Chondrocyte (in vitro differentiated cells): ENCODE results near the gene LENG8. TPM values are rescaled to one million over a fixed set of nuclear protein-coding genes. Genes with fewer than 3 reads are reported as not detected.

ENCODE experiments used
- DNase-seq: peaks from one replicate; pipeline ENCODE4 v3.0.0; 2021; ENCODE audit warnings: mixed read lengths, low spot score
- H3K27ac Mint-ChIP-seq: one replicate; pipeline ENCODE4 v1.8.0; 2021; ENCODE audit warnings: mild to moderate bottlenecking, moderate library complexity, mixed read lengths; ENCODE audit not compliant: unreplicated experiment
- H3K27me3 Mint-ChIP-seq: 2 replicates; pipeline ENCODE4 v1.8.0; 2021; ENCODE audit warnings: low read depth, mixed read lengths
- H3K36me3 Mint-ChIP-seq: 2 replicates; pipeline ENCODE4 v1.8.0; 2021; ENCODE audit warnings: low read depth, mixed read lengths
- H3K4me1 Mint-ChIP-seq: 2 replicates; pipeline ENCODE4 v1.8.0; 2021; ENCODE audit warnings: low read depth, mild to moderate bottlenecking, mixed read lengths
- H3K4me3 Mint-ChIP-seq: one replicate; pipeline ENCODE4 v1.8.0; 2021; ENCODE audit warnings: mild to moderate bottlenecking, moderate library complexity, mixed read lengths; ENCODE audit not compliant: unreplicated experiment
- H3K9me3 Mint-ChIP-seq: 2 replicates; pipeline ENCODE4 v1.8.0; 2021; ENCODE audit warnings: low read depth, mixed read lengths
- total RNA-seq: library from RNA; stranded (reverse); gene quantifications from 3 replicates; pipeline ENCODE4 v1.2.1, GENCODE V29; 2021
- TF ChIP-seq, protein P1 (sequence below): fragments of 200-600 bp; sonication (generic); IDR thresholded peaks from 2 replicates; pipeline ENCODE4 v1.5.0; 2021; ENCODE audit warnings: antibody characterized with exemption, mild to moderate bottlenecking, moderate library complexity

Gene LENG8
- total RNA-seq, 1 donor from 2014 or later, result 110 TPM

DNA sequence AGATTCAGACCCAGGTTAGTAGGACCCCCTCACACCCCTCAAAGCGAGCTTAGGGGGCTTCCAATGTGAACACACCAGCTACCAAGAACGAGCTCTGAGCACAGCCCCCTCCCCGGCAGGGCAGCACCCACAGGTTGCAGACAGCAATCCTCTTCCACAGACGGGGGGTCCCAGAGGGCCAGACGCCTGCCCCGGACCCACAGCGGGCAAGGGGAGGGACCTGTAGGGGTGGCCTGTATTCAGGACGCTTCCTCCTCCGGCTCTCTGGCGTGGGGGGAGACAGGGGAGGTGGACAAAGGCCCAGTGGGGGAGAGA is 29.0 kb upstream of the LENG8 start:
- no peak overlapping the region for H3K4me3 Mint-ChIP-seq
- peaks cover 26% of the 10 kb centered on the region for H3K27me3 Mint-ChIP-seq
- no peaks in the 10 kb centered on the region for H3K9me3 Mint-ChIP-seq
- no peak overlapping the region for H3K27ac Mint-ChIP-seq
- peaks cover 3% of the 10 kb centered on the region for H3K36me3 Mint-ChIP-seq
- peaks cover 8% of the 10 kb centered on the region for H3K4me1 Mint-ChIP-seq
- DNase-seq, result no peak
- TF ChIP-seq, protein P1, sequence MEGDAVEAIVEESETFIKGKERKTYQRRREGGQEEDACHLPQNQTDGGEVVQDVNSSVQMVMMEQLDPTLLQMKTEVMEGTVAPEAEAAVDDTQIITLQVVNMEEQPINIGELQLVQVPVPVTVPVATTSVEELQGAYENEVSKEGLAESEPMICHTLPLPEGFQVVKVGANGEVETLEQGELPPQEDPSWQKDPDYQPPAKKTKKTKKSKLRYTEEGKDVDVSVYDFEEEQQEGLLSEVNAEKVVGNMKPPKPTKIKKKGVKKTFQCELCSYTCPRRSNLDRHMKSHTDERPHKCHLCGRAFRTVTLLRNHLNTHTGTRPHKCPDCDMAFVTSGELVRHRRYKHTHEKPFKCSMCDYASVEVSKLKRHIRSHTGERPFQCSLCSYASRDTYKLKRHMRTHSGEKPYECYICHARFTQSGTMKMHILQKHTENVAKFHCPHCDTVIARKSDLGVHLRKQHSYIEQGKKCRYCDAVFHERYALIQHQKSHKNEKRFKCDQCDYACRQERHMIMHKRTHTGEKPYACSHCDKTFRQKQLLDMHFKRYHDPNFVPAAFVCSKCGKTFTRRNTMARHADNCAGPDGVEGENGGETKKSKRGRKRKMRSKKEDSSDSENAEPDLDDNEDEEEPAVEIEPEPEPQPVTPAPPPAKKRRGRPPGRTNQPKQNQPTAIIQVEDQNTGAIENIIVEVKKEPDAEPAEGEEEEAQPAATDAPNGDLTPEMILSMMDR, result no peak

DNA sequence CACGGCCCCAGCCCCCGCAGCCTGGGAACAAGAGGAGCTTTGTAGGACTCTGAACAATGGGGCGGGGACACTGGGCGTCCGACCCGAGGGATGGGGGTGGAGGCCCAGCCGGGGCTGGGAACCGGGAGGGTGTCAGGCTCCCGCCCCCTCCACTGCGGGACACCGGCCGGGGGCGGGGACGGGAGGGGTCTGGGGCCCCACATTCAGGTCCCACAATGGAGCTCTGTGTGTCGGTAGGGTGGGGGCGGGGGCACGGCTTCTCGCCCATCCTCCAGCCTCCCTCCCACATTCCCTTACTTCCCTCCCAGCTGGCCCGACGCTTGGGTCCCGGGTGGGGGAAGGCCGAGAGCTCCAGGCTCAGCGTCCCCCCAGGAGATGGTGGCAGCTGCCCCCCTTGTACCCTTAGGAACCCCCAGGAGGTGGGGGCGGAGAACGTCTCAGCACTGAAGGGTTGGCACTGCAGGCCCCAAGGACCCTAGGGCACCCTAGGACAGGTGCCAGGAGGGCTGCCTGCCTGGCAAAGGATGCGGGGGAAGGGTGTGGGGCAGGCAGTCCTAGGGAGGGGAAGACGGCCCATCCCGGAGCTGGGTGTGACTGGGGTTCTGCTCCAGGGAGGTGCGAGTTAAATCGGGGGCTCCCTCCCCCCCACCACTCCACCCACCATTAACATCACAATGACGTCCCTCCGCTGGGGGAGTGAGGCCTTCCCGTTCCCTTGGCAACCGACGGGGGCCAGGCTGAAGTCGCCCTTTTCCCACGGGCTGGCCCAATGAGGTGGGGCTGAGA is 28.4 kb upstream of the LENG8 start:
- Mint-ChIP-seq H3K27ac (peak overlapping the region; percentile 32), H3K9me3 (no peaks in the 10 kb centered on the region), H3K27me3 (peaks cover 26% of the 10 kb centered on the region), H3K4me3 (peak overlapping the region; percentile 9), H3K4me1 (peaks cover 8% of the 10 kb centered on the region), H3K36me3 (peaks cover 3% of the 10 kb centered on the region)
- DNase-seq, result no peak
- TF ChIP-seq, protein P1, result no peak

DNA sequence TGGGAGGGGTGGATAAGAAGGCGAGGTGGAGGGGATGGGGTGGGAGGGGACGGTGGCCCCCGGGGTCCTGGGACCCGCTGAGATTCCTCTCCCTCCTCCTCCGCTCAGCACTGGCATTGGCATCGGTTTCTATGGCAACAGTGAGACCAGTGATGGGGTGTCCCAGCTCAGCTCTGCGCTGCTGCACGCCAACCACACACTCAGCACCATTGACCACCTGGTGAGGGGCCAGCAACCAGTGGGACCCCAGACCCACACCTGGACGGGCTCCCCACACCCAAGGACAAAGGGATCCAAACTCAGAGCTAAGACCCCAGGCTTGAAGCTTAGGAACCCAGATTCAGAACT is 27.9 kb upstream of the LENG8 start:
- H3K27ac Mint-ChIP-seq, result no peak overlapping the region
- H3K9me3 Mint-ChIP-seq, result no peaks in the 10 kb centered on the region
- no peak for DNase-seq
- H3K27me3 Mint-ChIP-seq, result peaks cover 22% of the 10 kb centered on the region
- H3K4me3 Mint-ChIP-seq, result no peak overlapping the region
- TF ChIP-seq, protein P1, result no peak
- peaks cover 3% of the 10 kb centered on the region for H3K36me3 Mint-ChIP-seq
- peaks cover 8% of the 10 kb centered on the region for H3K4me1 Mint-ChIP-seq

DNA sequence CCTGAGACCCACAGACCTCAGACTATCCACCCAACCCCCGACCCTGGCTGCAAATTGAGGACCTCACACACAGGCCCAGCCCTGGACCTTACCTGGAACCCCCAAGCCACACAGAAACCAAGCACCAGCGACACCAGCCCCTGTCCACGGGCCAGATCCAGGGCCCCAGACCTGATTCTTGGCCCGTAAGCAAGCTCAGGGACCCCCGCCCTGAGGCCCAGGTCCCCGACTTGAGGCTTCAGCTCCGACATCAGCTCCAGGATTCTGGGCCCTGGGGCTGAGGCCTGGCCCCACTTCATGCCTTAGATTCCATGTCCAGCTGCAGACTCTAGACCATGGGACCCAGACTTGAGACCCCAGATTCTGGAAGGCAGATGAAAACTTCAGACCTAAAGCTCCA is 27.5 kb upstream of the LENG8 start:
- H3K4me3 Mint-ChIP-seq, result no peak overlapping the region
- no peak overlapping the region for H3K27ac Mint-ChIP-seq
- H3K36me3 Mint-ChIP-seq, result peaks cover 3% of the 10 kb centered on the region
- TF ChIP-seq, protein P1, result no peak
- peaks cover 8% of the 10 kb centered on the region for H3K4me1 Mint-ChIP-seq
- no peaks in the 10 kb centered on the region for H3K9me3 Mint-ChIP-seq
- DNase-seq, result no peak
- peaks cover 22% of the 10 kb centered on the region for H3K27me3 Mint-ChIP-seq

DNA sequence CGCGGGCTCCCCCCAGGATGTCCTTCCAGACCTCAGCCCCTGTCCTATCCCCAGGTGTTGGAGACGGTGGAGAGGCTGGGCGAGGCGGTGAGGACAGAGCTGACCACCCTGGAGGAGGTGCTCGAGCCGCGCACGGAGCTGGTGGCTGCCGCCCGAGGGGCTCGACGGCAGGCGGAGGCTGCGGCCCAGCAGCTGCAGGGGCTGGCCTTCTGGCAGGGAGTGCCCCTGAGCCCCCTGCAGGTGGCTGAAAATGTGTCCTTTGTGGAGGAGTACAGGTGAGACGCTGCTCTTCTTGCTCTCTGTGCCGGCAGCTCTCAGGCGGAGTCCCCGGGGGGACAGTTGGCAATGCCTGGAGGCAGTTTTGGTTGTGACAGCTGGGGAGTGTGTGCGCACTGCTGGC is 26.9 kb upstream of the LENG8 start:
- Mint-ChIP-seq H3K27ac (no peak overlapping the region), H3K27me3 (peaks cover 23% of the 10 kb centered on the region), H3K4me1 (peaks cover 8% of the 10 kb centered on the region), H3K9me3 (no peaks in the 10 kb centered on the region), H3K36me3 (peaks cover 3% of the 10 kb centered on the region), H3K4me3 (no peak overlapping the region)
- TF ChIP-seq, protein P1, result no peak
- no peak for DNase-seq
